Vagina (tissue), 2 donors: Measurements from ENCODE around the gene DOCK8.

Experiments
- CTCF ChIP-seq, 3 experiments: fragments of 450-650 bp in 2 of 3; fragments of 200-600 bp in 1 of 3; sonication (generic) in 1 of 3; IDR thresholded peaks; one replicate each; pipeline ENCODE4 v1.5.1; 2017 to 2019; ENCODE audit warnings: antibody characterized with exemption in 3 of 3, mild to moderate bottlenecking in 2 of 3, moderate library complexity in 2 of 3
- POLR2A ChIP-seq, 2 donors: fragments of 450-650 bp; IDR thresholded peaks; one replicate each; pipeline ENCODE4 v1.6.1; 2017; ENCODE audit warnings: antibody characterized with exemption in 2 of 2, mild to moderate bottlenecking in 2 of 2, moderate library complexity in 2 of 2

GRCh38 chr9:450561-450960 is 235.9 kb downstream of the DOCK8 start:
- no peak for TF ChIP-seq POLR2A (IDR thresholded peaks at IDR 0.05)
- no peak for TF ChIP-seq CTCF (IDR thresholded peaks at IDR 0.05)
